Measurements from ENCODE around the gene DOCK6. TPM values are rescaled to one million over a fixed set of nuclear protein-coding genes. Genes with fewer than 3 reads are reported as not detected.
A peak's percentile ranks its signal among the peaks of the same experiment; 100 is the strongest.

DOCK6 gene
- total RNA-seq, 1 experiment from 2014 or later: 61.7 TPM

DNA sequence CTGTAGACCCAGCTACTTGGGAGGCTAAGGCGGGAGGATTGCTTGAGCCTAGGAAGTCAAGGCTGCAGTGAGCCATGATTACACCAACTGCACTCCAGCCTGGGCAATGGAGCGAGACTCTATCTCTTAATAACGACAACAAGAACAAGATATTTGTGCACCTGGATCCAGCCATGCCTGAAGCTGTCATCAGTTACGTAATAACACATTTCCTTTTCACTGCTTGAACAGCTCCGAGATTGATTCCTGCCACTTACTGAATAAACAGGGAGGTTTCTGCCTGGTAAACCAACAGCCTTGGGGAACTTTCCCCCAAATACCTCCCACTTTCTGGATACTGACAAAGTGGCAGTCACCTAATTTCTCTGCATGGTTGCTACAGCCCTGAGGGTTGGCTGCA is 70.4 kb downstream of the DOCK6 start:
- no peak overlapping the region for H3K4me3 Mint-ChIP-seq (ENCODE audit: unreplicated experiment)
- intact Hi-C loops (cut with micrococcal nuclease): no loop called here
- H3K36me3 Mint-ChIP-seq (ENCODE audit: insufficient read depth, unreplicated experiment): peaks cover 55% of the 10 kb centered on the region
- no peaks in the 10 kb centered on the region for H3K9me3 Mint-ChIP-seq (ENCODE audit: unreplicated experiment)
- ChIA-PET CTCF (interaction anchor here (0.7 to 1.0 kb wide), 2 partner anchors 13 to 18 kb away, joined by 3 to 9 read pairs; no protein-coding TSS in a partner anchor), POLR2A (interaction anchor here (0.9 to 1.2 kb wide), 4 partner anchors 23 to 103 kb away, joined by 3 read pairs; partner anchors contain the start of genes LDLR and SPC24)
- H3K4me1 Mint-ChIP-seq (ENCODE audit: insufficient read depth, unreplicated experiment): peaks cover 17% of the 10 kb centered on the region
- no TSS peak for BruUV-seq (replicated peaks)
- H3K27ac Mint-ChIP-seq (ENCODE audit: low read depth, unreplicated experiment): no peak overlapping the region
- TF ChIP-seq, protein P1, sequence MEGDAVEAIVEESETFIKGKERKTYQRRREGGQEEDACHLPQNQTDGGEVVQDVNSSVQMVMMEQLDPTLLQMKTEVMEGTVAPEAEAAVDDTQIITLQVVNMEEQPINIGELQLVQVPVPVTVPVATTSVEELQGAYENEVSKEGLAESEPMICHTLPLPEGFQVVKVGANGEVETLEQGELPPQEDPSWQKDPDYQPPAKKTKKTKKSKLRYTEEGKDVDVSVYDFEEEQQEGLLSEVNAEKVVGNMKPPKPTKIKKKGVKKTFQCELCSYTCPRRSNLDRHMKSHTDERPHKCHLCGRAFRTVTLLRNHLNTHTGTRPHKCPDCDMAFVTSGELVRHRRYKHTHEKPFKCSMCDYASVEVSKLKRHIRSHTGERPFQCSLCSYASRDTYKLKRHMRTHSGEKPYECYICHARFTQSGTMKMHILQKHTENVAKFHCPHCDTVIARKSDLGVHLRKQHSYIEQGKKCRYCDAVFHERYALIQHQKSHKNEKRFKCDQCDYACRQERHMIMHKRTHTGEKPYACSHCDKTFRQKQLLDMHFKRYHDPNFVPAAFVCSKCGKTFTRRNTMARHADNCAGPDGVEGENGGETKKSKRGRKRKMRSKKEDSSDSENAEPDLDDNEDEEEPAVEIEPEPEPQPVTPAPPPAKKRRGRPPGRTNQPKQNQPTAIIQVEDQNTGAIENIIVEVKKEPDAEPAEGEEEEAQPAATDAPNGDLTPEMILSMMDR (IDR thresholded peaks at IDR 0.05; ENCODE audit: unreplicated experiment): no peak
- no peak for DNase-seq (ENCODE audit: unreplicated experiment)
- no peaks in the 10 kb centered on the region for H3K27me3 Mint-ChIP-seq (ENCODE audit: insufficient read depth, unreplicated experiment)

DNA sequence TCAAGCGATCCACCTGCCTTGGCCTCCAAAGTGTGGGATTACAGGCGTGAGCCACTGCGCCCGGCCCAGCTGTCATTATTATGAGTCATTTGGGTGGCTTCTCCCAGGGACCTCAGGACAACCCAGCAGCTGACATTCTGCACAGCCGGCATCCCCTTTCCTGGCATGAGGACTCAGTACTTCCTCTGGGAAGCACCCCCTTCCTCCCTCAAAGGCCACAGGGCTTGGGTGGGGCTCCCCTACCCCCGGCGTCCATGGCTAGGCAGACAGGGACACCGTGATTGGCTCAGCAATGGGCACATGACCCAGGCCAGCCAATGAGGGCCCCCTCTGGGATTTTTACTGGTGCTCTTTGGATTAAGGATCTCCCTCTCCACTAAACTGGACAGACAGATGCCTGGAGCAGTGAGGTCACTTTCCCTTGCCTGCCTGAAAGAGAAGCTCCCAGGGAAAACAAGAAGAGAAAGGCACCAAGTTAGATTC is 71.0 kb downstream of the DOCK6 start:
- CTCF ChIA-PET: interaction anchor here (0.6 to 2.1 kb wide), 3 partner anchors 13 to 292 kb away, joined by 6 to 14 read pairs (median 9); no protein-coding TSS in a partner anchor
- peak; percentile 54 for DNase-seq (ENCODE audit: unreplicated experiment)
- TF ChIP-seq, protein P1 (IDR thresholded peaks at IDR 0.05; ENCODE audit: unreplicated experiment): no peak

DNA sequence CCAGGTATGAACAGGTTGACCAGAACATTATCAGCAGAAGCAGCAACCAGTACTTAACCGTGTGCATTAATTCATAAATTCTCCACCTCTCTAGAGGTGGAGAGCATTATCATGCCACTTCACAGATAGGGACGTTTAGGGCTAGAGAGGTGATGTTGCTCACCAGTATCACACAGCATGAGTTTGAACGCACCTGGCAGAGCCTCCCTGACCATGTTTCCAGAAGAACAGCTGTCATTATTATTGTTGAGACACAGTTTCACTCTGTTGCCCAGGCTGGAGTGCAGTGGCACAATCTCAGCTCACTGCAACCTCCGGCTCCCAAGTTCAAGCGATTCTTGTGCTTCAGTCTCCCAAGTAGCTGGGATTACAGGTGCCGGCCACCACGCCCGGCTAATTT is 71.8 kb downstream of the DOCK6 start:
- peaks cover 8% of the 10 kb centered on the region for H3K4me1 Mint-ChIP-seq (ENCODE audit: insufficient read depth, unreplicated experiment)
- H3K27ac Mint-ChIP-seq (ENCODE audit: low read depth, unreplicated experiment): peak overlapping the region; percentile 20
- intact Hi-C loops (cut with micrococcal nuclease): no loop called here
- H3K36me3 Mint-ChIP-seq (ENCODE audit: insufficient read depth, unreplicated experiment): peaks cover 70% of the 10 kb centered on the region
- H3K4me3 Mint-ChIP-seq (ENCODE audit: unreplicated experiment): peak overlapping the region; percentile 7
- no peaks in the 10 kb centered on the region for H3K9me3 Mint-ChIP-seq (ENCODE audit: unreplicated experiment)
- ChIA-PET POLR2A (interaction anchor here (0.7 to 3.4 kb wide), 7 partner anchors 8 to 52 kb away, joined by 3 to 16 read pairs (median 7); partner anchors contain the start of gene SPC24), CTCF (interaction anchor here (0.6 to 2.1 kb wide), 4 partner anchors 51 to 154 kb away, joined by 3 to 14 read pairs (median 4); partner anchors contain the start of gene DOCK6)
- no TSS peak for BruUV-seq (replicated peaks)
- H3K27me3 Mint-ChIP-seq (ENCODE audit: insufficient read depth, unreplicated experiment): no peaks in the 10 kb centered on the region
- TF ChIP-seq, protein P1 (IDR thresholded peaks at IDR 0.05; ENCODE audit: unreplicated experiment): no peak
- no peak for DNase-seq (ENCODE audit: unreplicated experiment)

More for the DNA sequence above, 71.0 kb downstream of the DOCK6 start:
- H3K9me3 Mint-ChIP-seq (ENCODE audit: unreplicated experiment): no peaks in the 10 kb centered on the region
- H3K27me3 Mint-ChIP-seq (ENCODE audit: insufficient read depth, unreplicated experiment): no peaks in the 10 kb centered on the region
- H3K36me3 Mint-ChIP-seq (ENCODE audit: insufficient read depth, unreplicated experiment): peaks cover 61% of the 10 kb centered on the region
- no peak overlapping the region for H3K27ac Mint-ChIP-seq (ENCODE audit: low read depth, unreplicated experiment)
- H3K4me3 Mint-ChIP-seq (ENCODE audit: unreplicated experiment): no peak overlapping the region
- POLR2A ChIA-PET: interaction anchor here (0.7 to 3.4 kb wide), 5 partner anchors 23 to 53 kb away, joined by 3 to 16 read pairs (median 3); no protein-coding TSS in a partner anchor
- peaks cover 13% of the 10 kb centered on the region for H3K4me1 Mint-ChIP-seq (ENCODE audit: insufficient read depth, unreplicated experiment)
- BruUV-seq (replicated peaks): no TSS peak
- intact Hi-C loops (cut with micrococcal nuclease): no loop called here

DNA sequence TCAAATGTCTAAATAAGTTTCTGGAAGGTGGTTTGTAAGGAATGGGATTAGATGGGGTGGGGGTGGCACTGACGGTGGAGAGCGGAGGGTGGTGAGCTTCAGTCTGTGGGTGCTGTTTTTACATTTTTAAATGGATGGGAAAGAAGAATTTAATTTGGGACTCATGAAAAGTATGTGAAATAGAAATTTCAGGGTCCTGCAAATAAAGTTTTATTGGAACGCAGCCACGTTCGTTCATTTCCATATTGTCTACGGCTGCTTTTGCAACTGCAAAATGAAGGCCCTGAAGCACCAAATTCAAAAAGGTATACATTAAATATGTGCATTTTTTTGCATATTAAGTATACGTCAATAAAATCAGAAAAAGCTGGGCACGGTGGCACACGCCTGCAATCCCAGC is 74.9 kb downstream of the DOCK6 start:
- no peak for DNase-seq (ENCODE audit: unreplicated experiment)
- no TSS peak for BruUV-seq (replicated peaks)
- peaks cover 6% of the 10 kb centered on the region for H3K4me1 Mint-ChIP-seq (ENCODE audit: insufficient read depth, unreplicated experiment)
- no peak overlapping the region for H3K4me3 Mint-ChIP-seq (ENCODE audit: unreplicated experiment)
- POLR2A ChIA-PET: no interaction called here
- CTCF ChIA-PET: interaction anchor here (0.6 to 2.8 kb wide), 3 partner anchors 9 to 19 kb away, joined by 4 to 10 read pairs (median 4); no protein-coding TSS in a partner anchor
- intact Hi-C loops (cut with micrococcal nuclease): no loop called here
- peaks cover 88% of the 10 kb centered on the region for H3K36me3 Mint-ChIP-seq (ENCODE audit: insufficient read depth, unreplicated experiment)
- TF ChIP-seq, protein P1 (IDR thresholded peaks at IDR 0.05; ENCODE audit: unreplicated experiment): no peak
- no peaks in the 10 kb centered on the region for H3K9me3 Mint-ChIP-seq (ENCODE audit: unreplicated experiment)
- no peaks in the 10 kb centered on the region for H3K27me3 Mint-ChIP-seq (ENCODE audit: insufficient read depth, unreplicated experiment)
- peak overlapping the region; percentile 49 for H3K27ac Mint-ChIP-seq (ENCODE audit: low read depth, unreplicated experiment)

Measured in MCF 10A (cell line).